ENCODE results near the gene INTS12. TPM values are rescaled to one million over a fixed set of nuclear protein-coding genes. Genes with fewer than 3 reads are reported as not detected.

INTS12 gene
- polyA plus RNA-seq, 1 donor, result 31.8 TPM

GRCh38 chr4:105686571-105686970 lies 21.9 kb downstream of the INTS12 start:
- no peak for DNase-seq (ENCODE audit: low read depth)

- no peak for DNase-seq (ENCODE audit: low read depth)
Observed at GRCh38 chr4:105683038-105683437, 25.5 kb downstream of the INTS12 start.

GRCh38 chr4:105679186-105679585 lies 29.3 kb downstream of the INTS12 start:
- no peak for DNase-seq (ENCODE audit: low read depth)

- DNase-seq (ENCODE audit: low read depth), result no peak
Observed at GRCh38 chr4:105677709-105678108, 30.8 kb downstream of the INTS12 start.

- no peak for DNase-seq (ENCODE audit: low read depth)
Observed at GRCh38 chr4:105674011-105674410, 34.5 kb downstream of the INTS12 start.

- no peak for DNase-seq (ENCODE audit: low read depth)
Observed at GRCh38 chr4:105671301-105671700, 37.2 kb downstream of the INTS12 start.

- no peak for DNase-seq (ENCODE audit: low read depth)
Observed at GRCh38 chr4:105670684-105671083, 37.8 kb downstream of the INTS12 start.

- DNase-seq (ENCODE audit: low read depth), result no peak
Observed at GRCh38 chr4:105666693-105667092, 41.8 kb downstream of the INTS12 start.

- DNase-seq (ENCODE audit: low read depth), result no peak
Observed at GRCh38 chr4:105662935-105663675, 45.4 kb downstream of the INTS12 start.

- DNase-seq (ENCODE audit: low read depth), result no peak
Observed at GRCh38 chr4:105661028-105661427, 47.5 kb downstream of the INTS12 start.

- no peak for DNase-seq (ENCODE audit: low read depth)
Observed at GRCh38 chr4:105659190-105659589, 49.3 kb downstream of the INTS12 start.

- no peak for DNase-seq (ENCODE audit: low read depth)
Observed at GRCh38 chr4:105657117-105657765, 51.2 kb downstream of the INTS12 start.

GRCh38 chr4:105652286-105652888 lies 56.1 kb downstream of the INTS12 start:
- DNase-seq (ENCODE audit: low read depth), result no peak

GRCh38 chr4:105651884-105652283 lies 56.6 kb downstream of the INTS12 start:
- DNase-seq (ENCODE audit: low read depth), result no peak

- no peak for DNase-seq (ENCODE audit: low read depth)
Observed at GRCh38 chr4:105650190-105650589, 58.3 kb downstream of the INTS12 start.

GRCh38 chr4:105645440-105645839 lies 63.0 kb downstream of the INTS12 start:
- no peak for DNase-seq (ENCODE audit: low read depth)

GRCh38 chr4:105644257-105644656 lies 64.2 kb downstream of the INTS12 start:
- DNase-seq (ENCODE audit: low read depth), result no peak

GRCh38 chr4:105641845-105642244 lies 66.6 kb downstream of the INTS12 start:
- no peak for DNase-seq (ENCODE audit: low read depth)

GRCh38 chr4:105637408-105638176 lies 70.9 kb downstream of the INTS12 start:
- DNase-seq (ENCODE audit: low read depth), result no peak

GRCh38 chr4:105634402-105635080 lies 73.9 kb downstream of the INTS12 start:
- DNase-seq (ENCODE audit: low read depth), result no peak

- no peak for DNase-seq (ENCODE audit: low read depth)
Observed at GRCh38 chr4:105633241-105633640, 75.2 kb downstream of the INTS12 start.

Measured in forelimb muscle (tissue), 1 donor.